Fibroblast of mammary gland (primary cell): Measurements from ENCODE around the gene AHSP.
"Not testable (repeated sequence)": the region's sequence is repeated elsewhere in the genome, so short reads cannot be mapped to it uniquely, and the experiment has no call there.

Experiments
- DNase-seq: peaks from one replicate; pipeline ENCODE4 v3.0.0-alpha.2; 2010; ENCODE audit warnings: low read depth
- H3K4me3 ChIP-seq: 2 replicates; pipeline ENCODE4 v1.5.1; 2011; ENCODE audit warnings: low read depth, mild to moderate bottlenecking, low read length, moderate library complexity; ENCODE audit not compliant: control insufficient read depth
- CTCF ChIP-seq: conservative IDR thresholded peaks from 2 replicates; pipeline ENCODE4 v1.5.1; 2011; ENCODE audit warnings: low read depth, low read length, inconsistent platforms; ENCODE audit not compliant: control insufficient read depth, insufficient read depth

The AHSP gene, protein sequence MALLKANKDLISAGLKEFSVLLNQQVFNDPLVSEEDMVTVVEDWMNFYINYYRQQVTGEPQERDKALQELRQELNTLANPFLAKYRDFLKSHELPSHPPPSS

GRCh38 chr16:31527734-31528274, at the start of gene AHSP:
Gene AHSP (plus strand): TSS chr16:31527900. CDS start chr16:31528140, 240 bp downstream.
- DNase-seq = no peak
- H3K4me3 ChIP-seq = no peak within 1 kb of the TSS
- TF ChIP-seq CTCF = no peak

DNA sequence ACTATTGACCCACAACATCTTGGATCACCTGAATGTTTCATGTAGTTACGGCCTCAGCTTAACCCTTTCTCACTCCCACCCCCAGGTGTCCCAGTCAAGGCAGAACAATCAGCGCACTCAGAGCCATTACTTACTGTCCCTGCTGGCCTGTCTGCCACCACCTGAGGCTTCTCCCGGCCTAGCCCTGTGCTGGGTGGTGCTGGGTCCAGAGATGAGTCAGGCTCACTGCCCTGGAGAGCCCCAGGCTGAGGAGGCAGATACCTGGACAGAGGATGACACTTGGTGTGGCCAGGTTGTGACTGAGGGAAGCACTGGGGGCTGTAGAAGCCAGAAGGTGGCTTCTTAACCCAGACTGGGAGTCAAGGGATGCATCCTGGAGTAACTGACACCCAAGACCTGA, 48.7 kb upstream of the AHSP start:
- no peak for TF ChIP-seq CTCF
- no peak for DNase-seq
- no peak overlapping the region for H3K4me3 ChIP-seq

- TF ChIP-seq CTCF = no peak
- DNase-seq = no peak
Measured at GRCh38 chr16:31479751-31480150, 47.9 kb upstream of the AHSP start.

GRCh38 chr16:31480851-31481536, 46.7 kb upstream of the AHSP start:
- no peak for DNase-seq
- H3K4me3 ChIP-seq = no peak overlapping the region
- no peak for TF ChIP-seq CTCF

More at GRCh38 chr16:31479751-31480150, 47.9 kb upstream of the AHSP start:
- H3K4me3 ChIP-seq = no peak overlapping the region

DNA sequence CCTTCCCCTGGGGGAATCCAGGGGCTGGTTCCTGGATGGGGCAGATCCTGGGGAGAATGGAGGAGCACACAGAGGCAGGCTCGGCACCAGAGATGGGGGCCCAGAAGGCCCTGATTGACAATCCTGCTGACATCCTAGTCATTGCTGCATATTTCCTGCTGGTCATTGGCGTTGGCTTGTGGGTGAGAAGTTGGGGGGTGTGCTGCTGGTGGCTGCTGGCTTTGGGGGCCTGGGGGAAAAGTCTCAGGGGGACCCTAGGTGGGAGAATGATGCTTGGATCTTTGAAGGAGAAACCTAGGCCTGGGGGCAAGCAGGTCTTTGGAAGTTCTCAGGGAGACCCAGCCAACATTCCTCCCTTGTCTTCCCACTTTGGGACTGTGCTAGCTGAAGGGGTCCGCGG, 44.6 kb upstream of the AHSP start, which contains the start of gene SLC5A2:
Gene SLC5A2 (plus strand): TSS at position 43 of the 400 bp plus-strand sequence. CDS start 14 bp downstream, at position 57.
- H3K4me3 ChIP-seq = no peak within 1 kb of the TSS
- no peak for TF ChIP-seq CTCF
- DNase-seq = no peak

GRCh38 chr16:31484048-31484447, 43.7 kb upstream of the AHSP start:
- DNase-seq, H3K4me3 ChIP-seq: not testable (repeated sequence)

DNA sequence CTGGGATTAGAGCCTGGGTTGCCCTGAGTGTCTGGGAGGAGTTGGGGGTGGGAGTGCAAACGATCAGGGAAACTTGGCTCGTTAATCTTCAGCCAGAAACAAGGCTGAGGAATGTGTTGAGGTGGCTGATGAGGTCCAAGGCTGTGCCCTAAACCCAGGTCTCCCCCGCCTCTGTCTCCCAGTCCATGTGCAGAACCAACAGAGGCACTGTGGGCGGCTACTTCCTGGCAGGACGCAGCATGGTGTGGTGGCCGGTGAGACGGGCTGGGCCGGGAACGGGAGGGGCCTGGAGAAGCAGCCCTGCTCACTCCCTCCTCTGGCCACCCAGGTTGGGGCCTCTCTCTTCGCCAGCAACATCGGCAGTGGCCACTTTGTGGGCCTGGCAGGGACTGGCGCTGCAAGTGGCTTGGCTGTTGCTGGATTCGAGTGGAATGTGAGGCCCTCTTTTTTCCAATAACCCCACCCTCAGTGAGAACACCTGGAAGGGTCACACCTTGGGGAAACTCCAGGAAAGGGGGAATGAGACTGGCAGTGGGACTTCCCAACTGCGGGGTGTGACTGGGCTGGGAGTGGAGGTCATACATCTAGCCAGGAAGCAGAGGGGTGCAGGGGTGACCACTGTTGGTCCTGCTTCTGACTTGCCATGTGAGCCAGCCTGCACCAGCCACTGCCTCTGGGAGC, 43.1 kb upstream of the AHSP start:
- no peak for TF ChIP-seq CTCF
- no peak for DNase-seq
- H3K4me3 ChIP-seq = no peak overlapping the region
